Thyroid gland (tissue), 4 donors: ENCODE data around the gene SLCO4A1. TPM values are rescaled to one million over a fixed set of nuclear protein-coding genes. Genes with fewer than 3 reads are reported as not detected.

Source experiments
- DNase-seq, 2 donors: peaks; one replicate each; pipeline ENCODE4 v3.0.0-alpha.2; 2019
- H3K27ac ChIP-seq, 3 donors: fragments of 200-600 bp; sonication (generic); 1 replicate in 2 of 3; 2 replicates in 1 of 3; pipeline ENCODE4 v1.5.1; 2016 to 2019; ENCODE audit warnings: mild to moderate bottlenecking in 1 of 3, moderate library complexity in 1 of 3
- H3K27me3 ChIP-seq: fragments of 200-600 bp; sonication (generic); one replicate; pipeline ENCODE4 v1.5.1; 2019
- H3K36me3 ChIP-seq, 2 donors: fragments of 200-600 bp; sonication (generic); one replicate each; pipeline ENCODE4 v1.5.1; 2016 to 2019
- H3K4me1 ChIP-seq, 2 donors: fragments of 200-600 bp; sonication (generic); one replicate each; pipeline ENCODE4 v1.5.1; 2017 to 2019
- H3K4me3 ChIP-seq, 3 donors: fragments of 200-600 bp; sonication (generic); replicated peaks in 1 of 3; 1 replicate in 2 of 3; 2 replicates in 1 of 3; pipeline ENCODE4 v1.5.1; 2016; ENCODE audit warnings: mild to moderate bottlenecking in 1 of 3
- H3K9me3 ChIP-seq: fragments of 200-600 bp; sonication (generic); one replicate; pipeline ENCODE4 v1.5.1; 2017
- POLR2A ChIP-seq, 2 donors: fragments of 450-650 bp; IDR thresholded peaks; one replicate each; pipeline ENCODE4 v1.6.1; 2017; ENCODE audit warnings: antibody characterized with exemption in 2 of 2, mild to moderate bottlenecking in 2 of 2, moderate library complexity in 1 of 2
- WGBS, 2 donors: methylation state at CpG; one replicate each; pipeline ENCODE4 v1.1.5; 2017; 5-methylcytosine and 5-hydroxymethylcytosine counted together
- intact Hi-C: fragments of 100-400 bp; cut with DNase I; formaldehyde crosslinking; loops from one replicate; pipeline ENCODE4 v1.15.1; 2023
- total RNA-seq, 4 donors: library from RNA; depleted of rRNA; stranded (reverse); fragments of >200 nt; gene quantifications; one replicate each; pipeline ENCODE4 v1.2.3, GENCODE V29; 2016
- TF ChIP-seq, protein P1 (sequence below), 6 experiments: fragments of 200-600 bp in 3 of 6; fragments of 450-650 bp in 3 of 6; sonication (generic) in 3 of 6; IDR thresholded peaks; one replicate each; pipeline ENCODE4 v1.5.1; 2016 to 2019; ENCODE audit warnings: antibody characterized with exemption in 6 of 6, mild to moderate bottlenecking in 2 of 6, inconsistent platforms in 1 of 6, moderate library complexity in 1 of 6

The SLCO4A1 gene
- total RNA-seq, 4 donors from 2014 or later, result 5.3 to 18.3 (median 6.7) TPM

DNA sequence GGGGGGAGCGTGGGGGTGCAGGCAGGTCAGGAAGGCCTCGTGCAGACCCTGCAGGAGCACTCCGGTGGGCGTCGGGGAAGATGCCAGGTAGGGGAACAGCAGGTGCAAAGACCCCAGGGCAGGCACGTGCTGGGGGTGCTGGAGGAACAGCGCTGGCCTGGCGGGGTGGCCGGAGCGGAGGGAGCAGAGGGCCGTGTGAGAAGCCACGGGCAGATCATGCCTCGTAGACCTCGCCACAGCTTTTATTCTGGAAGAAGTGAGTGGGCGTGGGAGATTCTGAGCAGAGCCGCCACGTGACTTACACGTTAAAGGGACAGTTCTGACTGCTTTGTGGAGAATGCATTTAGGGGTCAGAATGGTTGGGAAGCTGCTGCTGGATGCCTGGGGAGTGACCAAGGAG, 75.6 kb downstream of the SLCO4A1 start:
- Histone ChIP-seq H3K36me3 (no peaks in the 10 kb centered on the region), H3K4me1 (no peaks in the 10 kb centered on the region), H3K4me3 (no peak overlapping the region), H3K27ac (no peak overlapping the region), H3K9me3 (no peaks in the 10 kb centered on the region), H3K27me3 (no peaks in the 10 kb centered on the region)
- TF ChIP-seq POLR2A (IDR thresholded peaks at IDR 0.05), result no peak
- TF ChIP-seq, protein P1, sequence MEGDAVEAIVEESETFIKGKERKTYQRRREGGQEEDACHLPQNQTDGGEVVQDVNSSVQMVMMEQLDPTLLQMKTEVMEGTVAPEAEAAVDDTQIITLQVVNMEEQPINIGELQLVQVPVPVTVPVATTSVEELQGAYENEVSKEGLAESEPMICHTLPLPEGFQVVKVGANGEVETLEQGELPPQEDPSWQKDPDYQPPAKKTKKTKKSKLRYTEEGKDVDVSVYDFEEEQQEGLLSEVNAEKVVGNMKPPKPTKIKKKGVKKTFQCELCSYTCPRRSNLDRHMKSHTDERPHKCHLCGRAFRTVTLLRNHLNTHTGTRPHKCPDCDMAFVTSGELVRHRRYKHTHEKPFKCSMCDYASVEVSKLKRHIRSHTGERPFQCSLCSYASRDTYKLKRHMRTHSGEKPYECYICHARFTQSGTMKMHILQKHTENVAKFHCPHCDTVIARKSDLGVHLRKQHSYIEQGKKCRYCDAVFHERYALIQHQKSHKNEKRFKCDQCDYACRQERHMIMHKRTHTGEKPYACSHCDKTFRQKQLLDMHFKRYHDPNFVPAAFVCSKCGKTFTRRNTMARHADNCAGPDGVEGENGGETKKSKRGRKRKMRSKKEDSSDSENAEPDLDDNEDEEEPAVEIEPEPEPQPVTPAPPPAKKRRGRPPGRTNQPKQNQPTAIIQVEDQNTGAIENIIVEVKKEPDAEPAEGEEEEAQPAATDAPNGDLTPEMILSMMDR (IDR thresholded peaks at IDR 0.05), result no peak
- intact Hi-C loops, result no loop called here
- 61 to 65% methylated on average over 18 of the region's 18 CpGs for WGBS, 2 donors
- no peak for DNase-seq

DNA sequence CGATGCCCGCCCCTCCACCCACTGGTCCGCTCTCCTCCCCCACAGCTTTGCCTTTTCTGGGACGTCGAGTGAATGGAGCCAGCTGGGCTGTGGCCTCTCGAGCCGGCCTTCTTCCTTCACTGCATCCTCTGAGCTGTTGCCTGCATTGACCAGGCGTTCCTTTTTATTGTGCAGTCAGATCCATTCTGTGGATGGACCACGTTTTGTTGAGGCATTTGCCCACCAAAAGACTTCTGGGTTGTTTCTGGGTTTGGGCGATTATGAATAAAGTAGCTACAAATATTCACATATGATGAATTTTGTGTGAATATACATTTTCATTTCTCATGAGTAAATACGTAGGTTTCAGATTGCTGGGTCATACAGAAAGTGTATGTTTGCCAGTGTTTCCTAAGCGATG, 76.2 kb downstream of the SLCO4A1 start:
- Histone ChIP-seq H3K36me3 (no peaks in the 10 kb centered on the region), H3K27ac (no peak overlapping the region), H3K9me3 (no peaks in the 10 kb centered on the region), H3K4me1 (no peaks in the 10 kb centered on the region), H3K4me3 (no peak overlapping the region), H3K27me3 (no peaks in the 10 kb centered on the region)
- 67 to 72% methylated on average over 12 of the region's 12 CpGs for WGBS, 2 donors
- no peak for TF ChIP-seq POLR2A (IDR thresholded peaks at IDR 0.05)
- TF ChIP-seq, protein P1 (IDR thresholded peaks at IDR 0.05), result no peak
- intact Hi-C loops, result no loop called here
- DNase-seq, result no peak

DNA sequence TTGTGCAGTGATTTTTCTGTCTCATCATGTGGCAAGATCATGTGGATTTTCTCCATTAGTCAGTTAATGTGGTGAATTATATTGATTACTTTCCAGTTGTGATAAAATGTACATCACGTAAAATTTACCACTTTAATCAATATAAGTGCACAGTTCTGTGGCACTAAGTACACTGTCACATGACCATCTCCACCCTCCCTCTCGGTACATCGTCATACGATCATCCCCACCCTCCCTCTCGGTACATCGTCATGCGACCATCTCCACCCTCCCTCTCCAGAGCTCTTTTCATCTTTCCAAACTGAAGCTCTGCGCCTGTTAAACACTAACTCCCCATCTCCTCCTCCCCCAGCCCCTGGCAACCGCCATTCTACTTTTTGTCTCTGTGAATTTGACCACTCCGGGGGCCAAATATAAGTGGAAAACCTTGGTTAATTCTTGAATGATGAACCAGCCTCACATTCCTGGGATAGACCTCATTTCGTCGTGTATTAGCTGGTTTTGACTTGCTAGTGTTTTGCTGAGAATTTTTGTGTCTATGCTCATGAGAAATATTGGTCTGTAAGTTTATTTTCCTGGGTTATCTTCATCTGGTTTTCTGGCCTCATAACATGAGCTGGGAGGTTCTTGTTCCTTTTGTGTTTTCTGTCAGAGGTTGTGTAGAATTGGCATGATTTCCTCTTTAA, 77.1 kb downstream of the SLCO4A1 start:
- WGBS, 2 donors, result 74 to 76% methylated on average over 12 of the region's 12 CpGs
- TF ChIP-seq, protein P1 (IDR thresholded peaks at IDR 0.05), result no peak
- no peak for TF ChIP-seq POLR2A (IDR thresholded peaks at IDR 0.05)
- no peaks in the 10 kb centered on the region for H3K27me3 ChIP-seq
- H3K4me1 ChIP-seq, result no peaks in the 10 kb centered on the region
- no peaks in the 10 kb centered on the region for H3K36me3 ChIP-seq
- H3K27ac ChIP-seq, result no peak overlapping the region
- intact Hi-C loops, result no loop called here
- no peak overlapping the region for H3K4me3 ChIP-seq
- DNase-seq, result no peak
- H3K9me3 ChIP-seq, result no peaks in the 10 kb centered on the region

Other genes with a start within 250 kb of the SLCO4A1 start
- gene CABLES2, start 235.2 kb upstream of the SLCO4A1 start, total RNA-seq, result 1 to 10 TPM; 5.8 to 8.5 (median 7.7) TPM
- 1 to 10 TPM; 1.1 to 6.0 (median 4.6) TPM for gene RBBP8NL, start 215.0 kb upstream of the SLCO4A1 start, total RNA-seq
- under 1 TPM in 3 of 4 donors, not detected in 1; 0.33 to 0.67 (median 0.54) TPM for gene GATA5, start 166.5 kb upstream of the SLCO4A1 start, total RNA-seq
- gene NTSR1, start 66.3 kb downstream of the SLCO4A1 start, total RNA-seq, result under 1 TPM in 1 of 4 donors, not detected in 3; 0.67 TPM
- gene MRGBP, start 154.0 kb downstream of the SLCO4A1 start, total RNA-seq, result 10 to 100 TPM in 3 of 4 donors, 1 to 10 TPM in 1; 9.9 to 14.6 (median 12.4) TPM
- 10 to 100 TPM; 50.0 to 67.6 (median 63.7) TPM for gene OGFR, start 162.3 kb downstream of the SLCO4A1 start, total RNA-seq
- 100 to 1,000 TPM in 1 of 4 donors, 10 to 100 TPM in 2, 1 to 10 TPM in 1; 5.3 to 113 (median 62.8) TPM for gene COL9A3, start 174.5 kb downstream of the SLCO4A1 start, total RNA-seq
- gene TCFL5, start 219.3 kb downstream of the SLCO4A1 start, total RNA-seq, result 10 to 100 TPM; 15.3 to 26.6 (median 20.6) TPM